Neutrophil (primary cell): ENCODE results near the gene THOC6.

ENCODE experiments used
- H3K27ac ChIP-seq: fragments of 200-600 bp; sonication (generic); 2 replicates; pipeline ENCODE4 v1.5.1; 2016; ENCODE audit warnings: mild to moderate bottlenecking, moderate library complexity
- H3K27me3 ChIP-seq: fragments of 200-600 bp; sonication (generic); 2 replicates; pipeline ENCODE4 v1.6.0; 2016; ENCODE audit warnings: mild to moderate bottlenecking
- H3K36me3 ChIP-seq: fragments of 200-600 bp; sonication (generic); 2 replicates; pipeline ENCODE4 v1.5.1; 2017
- H3K4me1 ChIP-seq, 2 experiments: fragments of 200-600 bp in 1 of 2; sonication (generic) in 1 of 2; 1 replicate in 1 of 2; 2 replicates in 1 of 2; pipeline versions ENCODE4 v1.5.1 to v1.6.1; 2013 to 2016; ENCODE audit warnings: low read depth in 1 of 2, low read length in 1 of 2, mild to moderate bottlenecking in 1 of 2, moderate library complexity in 1 of 2; ENCODE audit not compliant: control insufficient read depth in 1 of 2, insufficient read depth in 1 of 2
- H3K4me3 ChIP-seq, 2 experiments: fragments of 200-600 bp in 1 of 2; sonication (generic) in 1 of 2; 1 replicate in 1 of 2; 2 replicates in 1 of 2; pipeline ENCODE4 v1.5.1; 2013 to 2016; ENCODE audit warnings: low read depth in 1 of 2, low read length in 1 of 2, mild to moderate bottlenecking in 1 of 2, moderate library complexity in 1 of 2
- H3K9me3 ChIP-seq: fragments of 200-600 bp; sonication (generic); 2 replicates; pipeline ENCODE4 v1.5.1; 2016
- TF ChIP-seq, protein P1 (sequence below): fragments of 200-600 bp; sonication (generic); IDR thresholded peaks from 2 replicates; pipeline ENCODE4 v1.5.1; 2016; ENCODE audit warnings: antibody characterized with exemption

The THOC6 gene

DNA sequence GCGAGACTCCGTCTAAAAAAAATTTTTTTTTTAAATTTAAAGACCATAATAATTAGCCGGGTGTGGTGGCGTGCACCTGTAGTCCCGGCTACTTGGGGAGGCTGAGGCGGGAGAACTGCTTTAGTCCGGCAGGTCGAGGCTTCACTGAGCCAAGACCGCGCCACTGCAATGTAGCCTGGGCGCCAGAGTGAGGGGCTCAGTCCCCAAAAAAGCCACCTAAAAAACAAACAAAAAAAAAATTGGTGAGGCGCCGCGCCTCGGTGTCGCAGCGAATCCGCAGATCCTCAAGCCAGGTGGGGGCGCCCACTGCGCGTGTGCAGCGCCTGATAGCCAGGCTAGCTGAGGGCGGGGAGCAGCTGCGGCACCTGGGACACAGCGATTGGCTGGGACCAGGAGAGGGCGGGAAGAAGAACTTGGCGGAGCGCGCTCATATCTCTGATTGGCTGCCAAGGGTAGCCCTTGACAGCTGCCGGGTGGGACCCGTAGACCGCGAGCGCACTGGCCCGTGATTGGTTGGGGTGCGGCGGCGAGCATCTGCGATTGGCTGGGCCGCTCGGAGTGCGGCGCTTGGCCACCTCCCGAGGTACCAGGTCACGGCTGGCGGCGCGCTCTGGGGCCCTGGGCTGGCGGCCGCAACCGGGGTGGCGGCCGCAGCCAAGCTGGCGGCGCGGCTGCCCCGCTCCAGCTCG lies 20.1 kb upstream of the THOC6 start:
- H3K9me3 ChIP-seq: no peaks in the 10 kb centered on the region
- no peaks in the 10 kb centered on the region for H3K27me3 ChIP-seq
- H3K4me3 ChIP-seq: peak overlapping the region; percentile 30 to 66

DNA sequence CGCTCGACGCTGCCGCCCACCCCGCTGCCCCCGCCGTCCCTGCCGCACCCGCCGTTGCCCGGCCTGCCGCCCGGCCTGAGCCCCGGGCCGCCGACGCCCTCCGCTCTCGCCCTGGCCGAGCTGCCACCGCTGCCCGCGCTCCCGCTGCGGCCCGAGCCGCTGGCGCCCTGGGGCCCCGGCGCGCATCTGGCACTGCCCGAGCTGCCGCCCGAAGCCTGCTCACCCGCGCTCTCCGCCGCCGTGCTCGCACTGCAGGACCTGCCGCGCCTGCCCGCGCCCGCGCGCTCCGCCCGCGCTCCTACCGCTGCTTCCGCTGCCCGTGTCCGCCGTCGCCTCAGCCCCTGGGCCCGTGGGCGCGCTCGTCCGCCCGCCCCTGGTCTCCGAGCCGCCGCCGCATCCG lies 19.5 kb upstream of the THOC6 start:
- peaks cover 26% of the 10 kb centered on the region for H3K36me3 ChIP-seq
- H3K9me3 ChIP-seq: no peaks in the 10 kb centered on the region
- peaks cover 46 to 49% of the 10 kb centered on the region in 2 experiments for H3K4me1 ChIP-seq
- peak overlapping the region; percentile 98 for H3K27ac ChIP-seq
- H3K27me3 ChIP-seq: no peaks in the 10 kb centered on the region
- peak overlapping the region; percentile 66 to 74 for H3K4me3 ChIP-seq
- TF ChIP-seq, protein P1, sequence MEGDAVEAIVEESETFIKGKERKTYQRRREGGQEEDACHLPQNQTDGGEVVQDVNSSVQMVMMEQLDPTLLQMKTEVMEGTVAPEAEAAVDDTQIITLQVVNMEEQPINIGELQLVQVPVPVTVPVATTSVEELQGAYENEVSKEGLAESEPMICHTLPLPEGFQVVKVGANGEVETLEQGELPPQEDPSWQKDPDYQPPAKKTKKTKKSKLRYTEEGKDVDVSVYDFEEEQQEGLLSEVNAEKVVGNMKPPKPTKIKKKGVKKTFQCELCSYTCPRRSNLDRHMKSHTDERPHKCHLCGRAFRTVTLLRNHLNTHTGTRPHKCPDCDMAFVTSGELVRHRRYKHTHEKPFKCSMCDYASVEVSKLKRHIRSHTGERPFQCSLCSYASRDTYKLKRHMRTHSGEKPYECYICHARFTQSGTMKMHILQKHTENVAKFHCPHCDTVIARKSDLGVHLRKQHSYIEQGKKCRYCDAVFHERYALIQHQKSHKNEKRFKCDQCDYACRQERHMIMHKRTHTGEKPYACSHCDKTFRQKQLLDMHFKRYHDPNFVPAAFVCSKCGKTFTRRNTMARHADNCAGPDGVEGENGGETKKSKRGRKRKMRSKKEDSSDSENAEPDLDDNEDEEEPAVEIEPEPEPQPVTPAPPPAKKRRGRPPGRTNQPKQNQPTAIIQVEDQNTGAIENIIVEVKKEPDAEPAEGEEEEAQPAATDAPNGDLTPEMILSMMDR: no peak

More for the DNA sequence above, 20.1 kb upstream of the THOC6 start:
- peaks cover 30% of the 10 kb centered on the region for H3K36me3 ChIP-seq
- TF ChIP-seq, protein P1: peak; percentile 84
- peak overlapping the region; percentile 98 for H3K27ac ChIP-seq
- H3K4me1 ChIP-seq: peaks cover 40 to 43% of the 10 kb centered on the region in 2 experiments

DNA sequence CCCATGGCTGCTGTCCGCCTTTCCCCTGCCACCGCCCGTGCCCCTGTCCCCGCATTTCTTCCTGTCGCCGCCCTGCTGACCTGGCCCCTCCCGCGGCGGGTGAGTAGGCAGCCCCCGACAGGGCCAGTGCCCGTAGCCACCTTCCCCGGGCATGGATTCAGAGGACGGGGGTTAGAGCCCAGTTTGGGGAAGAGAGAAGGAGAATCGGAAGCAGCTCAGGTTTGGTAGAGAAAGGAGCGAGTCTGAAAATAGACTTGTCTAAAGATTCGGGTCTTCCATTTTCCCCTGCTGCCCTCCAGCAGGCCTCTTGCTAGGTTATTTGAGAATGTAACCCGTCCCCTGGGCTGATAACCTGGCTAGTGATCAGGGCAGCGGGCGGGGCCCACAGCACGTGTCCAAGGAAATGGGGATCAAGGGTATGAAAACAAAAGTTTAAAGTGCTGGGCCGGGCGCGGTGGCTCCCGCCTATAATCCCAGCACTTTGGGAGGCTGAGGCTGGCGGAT lies 19.0 kb upstream of the THOC6 start:
- peak overlapping the region; percentile 66 to 74 for H3K4me3 ChIP-seq
- peaks cover 23% of the 10 kb centered on the region for H3K36me3 ChIP-seq
- no peaks in the 10 kb centered on the region for H3K9me3 ChIP-seq
- no peaks in the 10 kb centered on the region for H3K27me3 ChIP-seq
- H3K27ac ChIP-seq: peak overlapping the region; percentile 98
- TF ChIP-seq, protein P1: no peak
- peaks cover 51 to 54% of the 10 kb centered on the region in 2 experiments for H3K4me1 ChIP-seq

DNA sequence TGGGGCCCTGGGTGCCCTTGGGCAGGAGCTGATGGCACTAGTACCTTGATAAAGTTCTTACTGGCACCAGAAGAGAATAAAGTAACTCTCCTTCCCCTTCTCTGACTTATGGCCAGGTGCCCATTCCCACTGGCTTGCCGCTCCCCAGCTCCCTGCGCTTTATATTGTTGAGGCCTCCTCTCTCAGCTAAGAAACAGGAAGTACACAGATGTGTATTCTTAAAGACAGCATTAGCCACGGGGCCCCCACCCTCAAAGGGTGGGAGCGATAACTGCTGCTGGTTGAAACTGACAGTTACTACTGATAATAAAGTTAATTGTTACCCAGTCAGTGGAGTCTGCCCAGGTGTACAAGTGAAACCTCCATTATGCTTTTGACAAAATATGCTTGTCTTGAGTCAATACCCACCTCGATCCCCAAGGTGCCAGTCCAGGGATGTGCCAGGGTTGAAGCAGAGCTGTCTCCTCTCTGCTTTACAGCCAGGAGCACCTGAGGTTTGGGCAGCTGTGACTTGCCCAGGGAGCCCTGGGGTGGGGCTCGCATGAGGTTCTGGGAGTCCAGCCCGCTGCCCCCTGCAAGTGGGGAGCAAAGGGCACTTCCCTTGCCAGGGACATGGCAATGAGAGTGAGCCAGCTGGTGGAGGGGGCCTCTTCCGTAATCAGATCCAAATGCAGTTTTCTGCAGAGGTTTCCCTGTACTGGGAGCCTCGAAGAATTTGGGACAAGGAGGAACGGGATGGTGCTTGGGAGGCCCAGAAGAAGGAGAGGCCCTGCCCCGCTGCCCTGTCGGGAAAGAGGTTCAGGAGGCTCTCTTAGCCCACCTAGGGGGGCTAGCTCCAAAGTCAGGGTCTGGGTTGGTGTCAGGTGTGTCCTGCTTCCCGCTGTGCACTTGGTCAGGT lies 16.5 kb upstream of the THOC6 start:
- H3K4me3 ChIP-seq: peak overlapping the region; percentile 66 to 74
- TF ChIP-seq, protein P1: no peak
- peaks cover 69 to 72% of the 10 kb centered on the region in 2 experiments for H3K4me1 ChIP-seq
- no peaks in the 10 kb centered on the region for H3K27me3 ChIP-seq
- peak overlapping the region; percentile 98 for H3K27ac ChIP-seq
- no peaks in the 10 kb centered on the region for H3K9me3 ChIP-seq
- H3K36me3 ChIP-seq: peaks cover 5% of the 10 kb centered on the region

DNA sequence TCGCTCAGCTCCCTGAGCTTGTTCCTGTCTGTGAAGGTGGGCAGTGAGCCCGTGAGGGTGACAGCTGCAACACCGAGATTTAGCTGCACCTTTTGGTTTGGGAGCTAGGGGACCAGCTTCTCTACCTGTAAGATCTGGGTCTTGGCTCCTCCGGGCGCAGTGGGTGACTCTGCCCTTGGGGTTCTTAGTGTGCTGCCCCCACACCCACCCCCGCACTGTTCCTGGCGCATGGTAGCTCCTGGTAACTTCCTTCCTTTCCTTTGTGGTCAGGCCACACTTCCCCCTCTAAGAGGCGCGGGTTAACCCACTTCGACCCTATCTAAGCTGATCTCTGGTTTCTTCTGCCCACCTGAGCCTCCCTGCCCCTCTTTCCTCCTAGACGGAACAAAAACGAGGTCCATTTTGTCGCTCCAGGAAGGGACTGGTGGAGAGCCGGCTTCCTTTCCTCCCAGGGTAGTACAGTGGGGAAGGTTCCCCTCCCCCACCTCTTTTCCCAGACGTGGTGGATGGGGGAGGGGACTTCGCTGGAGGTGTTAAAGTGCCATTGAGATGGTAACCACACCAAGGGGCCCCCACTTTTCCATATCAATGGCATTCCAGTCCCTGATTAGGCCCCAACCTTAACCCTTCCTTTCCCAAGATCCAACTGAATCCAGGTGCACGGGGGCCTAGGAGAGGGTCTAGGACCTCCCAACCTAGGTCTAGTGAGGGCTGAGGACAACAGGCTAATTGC lies 15.7 kb upstream of the THOC6 start:
- Histone ChIP-seq H3K9me3 (no peaks in the 10 kb centered on the region), H3K27ac (peak overlapping the region; percentile 98), H3K36me3 (peaks cover 4% of the 10 kb centered on the region), H3K4me1 (peaks cover 74 to 76% of the 10 kb centered on the region in 2 experiments), H3K4me3 (peak overlapping the region; percentile 66 to 74), H3K27me3 (no peaks in the 10 kb centered on the region)
- TF ChIP-seq, protein P1: peak; percentile 37
